Testis (tissue), 3 donors: ENCODE measurements around the gene ST6GALNAC2. TPM values are rescaled to one million over a fixed set of nuclear protein-coding genes. Genes with fewer than 3 reads are reported as not detected.
"Not testable (repeated sequence)": the region's sequence is repeated elsewhere in the genome, so short reads cannot be mapped to it uniquely, and the experiment has no call there.

ENCODE experiments used
- DNase-seq: peaks from one replicate; pipeline ENCODE4 v3.0.0-alpha.2; 2019
- H3K27ac ChIP-seq, 2 donors: fragments of 200-600 bp; sonication (generic); one replicate each; pipeline ENCODE4 v1.5.1; 2019
- H3K27me3 ChIP-seq: fragments of 200-600 bp; sonication (generic); one replicate; pipeline ENCODE4 v1.5.1; 2019
- H3K36me3 ChIP-seq: fragments of 200-600 bp; sonication (generic); one replicate; pipeline ENCODE4 v1.5.1; 2017; ENCODE audit warnings: low read depth; ENCODE audit errors: missing control alignments
- H3K4me1 ChIP-seq: fragments of 200-600 bp; sonication (generic); one replicate; pipeline ENCODE4 v1.5.1; 2019
- H3K4me3 ChIP-seq, 2 donors: fragments of 200-600 bp; sonication (generic); one replicate each; pipeline ENCODE4 v1.5.1; 2017 to 2019
- H3K9me3 ChIP-seq: fragments of 200-600 bp; sonication (generic); one replicate; pipeline ENCODE4 v1.5.1; 2017
- POLR2A ChIP-seq: fragments of 450-650 bp; IDR thresholded peaks from one replicate; pipeline ENCODE4 v1.6.1; 2017; ENCODE audit warnings: antibody characterized with exemption, mild to moderate bottlenecking, moderate library complexity
- WGBS, 2 donors: methylation state at CpG; one replicate each; pipeline ENCODE4 v1.1.5; 2018; 5-methylcytosine and 5-hydroxymethylcytosine counted together
- intact Hi-C: fragments of 100-400 bp; cut with DNase I; formaldehyde crosslinking; loops from one replicate; pipeline ENCODE4 v1.15.1; 2023; ENCODE audit warnings: low total_unique reads
- polyA plus RNA-seq: library from polyadenylated mRNA; stranded (reverse); fragments of 350-450 nt; fragmentation: Illumina TruSeq; extraction: RNeasy Lipid Tissue Mini Kit (QIAGEN cat#74804); gene quantifications from one replicate; pipeline ENCODE4 v1.2.3, GENCODE V29; 2014; ENCODE audit warnings: low read depth, low replicate concordance; ENCODE audit not compliant: insufficient read depth
- total RNA-seq, 2 donors: library from RNA; depleted of rRNA; stranded (reverse); fragments of >200 nt; gene quantifications; one replicate each; pipeline ENCODE4 v1.2.3, GENCODE V29; 2016
- TF ChIP-seq, protein P1 (sequence below), 3 experiments: fragments of 450-650 bp in 2 of 3; fragments of 200-600 bp in 1 of 3; sonication (generic) in 1 of 3; IDR thresholded peaks; one replicate each; pipeline ENCODE4 v1.5.1; 2016 to 2019; ENCODE audit warnings: antibody characterized with exemption in 3 of 3, mild to moderate bottlenecking in 2 of 3, moderate library complexity in 1 of 3

ST6GALNAC2 gene
- total and polyA plus RNA-seq, 3 donors from 2014 or later: 29.7 to 107 (median 87.5) TPM

DNA sequence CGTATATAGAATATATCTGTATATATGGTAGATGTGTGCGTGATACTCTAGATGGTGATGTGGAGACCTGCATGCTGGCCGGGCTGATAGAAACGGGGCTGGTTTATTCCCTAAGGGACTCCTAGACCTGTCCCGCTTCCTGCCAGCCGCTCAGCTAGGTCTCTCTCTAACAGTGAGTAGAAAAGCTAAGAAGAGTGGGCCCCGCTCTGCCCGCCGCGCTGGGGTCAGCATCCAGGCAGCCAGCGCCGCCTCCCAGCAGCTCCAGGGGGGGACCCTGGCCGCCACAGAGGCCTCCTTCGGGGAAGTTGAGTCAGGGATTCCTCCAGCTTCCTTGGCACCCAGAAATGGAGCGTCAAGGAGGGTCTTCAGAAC is 57.5 kb downstream of the ST6GALNAC2 start:
- Histone ChIP-seq H3K4me3 (no peak overlapping the region), H3K27me3 (no peaks in the 10 kb centered on the region), H3K36me3 (no peaks in the 10 kb centered on the region), H3K4me1 (peaks cover 59% of the 10 kb centered on the region), H3K9me3 (no peaks in the 10 kb centered on the region), H3K27ac (peak overlapping the region; percentile 75 to 96)
- intact Hi-C loops: loop anchor here (10.0 kb wide), 1 partner anchor 177 kb away; no protein-coding TSS in a partner anchor
- 58 to 62% methylated on average over 15 of the region's 15 CpGs for WGBS, 2 donors
- DNase-seq: no peak
- no peak for TF ChIP-seq POLR2A
- TF ChIP-seq, protein P1, sequence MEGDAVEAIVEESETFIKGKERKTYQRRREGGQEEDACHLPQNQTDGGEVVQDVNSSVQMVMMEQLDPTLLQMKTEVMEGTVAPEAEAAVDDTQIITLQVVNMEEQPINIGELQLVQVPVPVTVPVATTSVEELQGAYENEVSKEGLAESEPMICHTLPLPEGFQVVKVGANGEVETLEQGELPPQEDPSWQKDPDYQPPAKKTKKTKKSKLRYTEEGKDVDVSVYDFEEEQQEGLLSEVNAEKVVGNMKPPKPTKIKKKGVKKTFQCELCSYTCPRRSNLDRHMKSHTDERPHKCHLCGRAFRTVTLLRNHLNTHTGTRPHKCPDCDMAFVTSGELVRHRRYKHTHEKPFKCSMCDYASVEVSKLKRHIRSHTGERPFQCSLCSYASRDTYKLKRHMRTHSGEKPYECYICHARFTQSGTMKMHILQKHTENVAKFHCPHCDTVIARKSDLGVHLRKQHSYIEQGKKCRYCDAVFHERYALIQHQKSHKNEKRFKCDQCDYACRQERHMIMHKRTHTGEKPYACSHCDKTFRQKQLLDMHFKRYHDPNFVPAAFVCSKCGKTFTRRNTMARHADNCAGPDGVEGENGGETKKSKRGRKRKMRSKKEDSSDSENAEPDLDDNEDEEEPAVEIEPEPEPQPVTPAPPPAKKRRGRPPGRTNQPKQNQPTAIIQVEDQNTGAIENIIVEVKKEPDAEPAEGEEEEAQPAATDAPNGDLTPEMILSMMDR (IDR thresholded peaks at IDR 0.05): no peak

DNA sequence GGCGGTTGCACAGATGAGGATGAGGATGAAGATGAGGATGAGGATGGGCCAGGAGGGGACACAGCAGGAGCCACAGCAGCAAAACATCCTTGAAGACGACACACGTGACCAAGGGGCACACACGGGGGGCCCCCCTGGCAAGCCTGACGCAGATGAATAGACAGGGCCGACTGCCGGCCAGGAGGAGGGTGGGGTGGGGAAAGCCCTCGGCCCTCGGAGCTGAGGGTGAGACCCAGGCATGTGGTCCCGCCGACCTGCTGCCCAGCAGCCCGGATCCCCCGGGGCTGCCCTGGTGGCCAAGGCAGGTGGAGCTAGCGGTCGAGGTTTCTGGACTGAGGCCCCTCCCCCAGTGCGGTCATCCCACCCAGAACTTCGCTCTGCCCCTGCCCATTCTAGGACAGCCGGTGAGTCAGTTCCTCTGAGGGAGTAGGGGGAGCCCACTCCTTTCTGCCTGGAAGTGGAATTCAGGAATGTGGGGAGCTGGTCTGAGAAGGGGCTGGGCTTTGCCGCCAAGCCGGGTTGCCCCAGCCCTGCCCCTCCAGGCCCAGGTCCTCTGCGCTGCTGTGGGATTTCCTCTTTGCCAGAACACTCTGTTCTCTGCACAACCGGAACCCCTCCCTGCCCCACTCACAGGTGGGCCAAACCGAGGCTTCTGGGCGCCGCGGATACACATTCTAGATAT is 58.1 kb downstream of the ST6GALNAC2 start:
- H3K36me3 ChIP-seq: no peaks in the 10 kb centered on the region
- peaks cover 63% of the 10 kb centered on the region for H3K4me1 ChIP-seq
- no peaks in the 10 kb centered on the region for H3K9me3 ChIP-seq
- intact Hi-C loops: loop anchor here (10.0 kb wide), 1 partner anchor 177 kb away; no protein-coding TSS in a partner anchor
- peak overlapping the region; percentile 75 to 96 for H3K27ac ChIP-seq
- TF ChIP-seq, protein P1 (IDR thresholded peaks at IDR 0.05): peak in 2 of 3 experiments; percentile 17 to 26
- no peak for TF ChIP-seq POLR2A
- no peaks in the 10 kb centered on the region for H3K27me3 ChIP-seq
- peak; percentile 64 for DNase-seq
- WGBS, 2 donors: 45% methylated on average over 21 to 26 of the region's 26 CpGs
- H3K4me3 ChIP-seq: no peak overlapping the region

DNA sequence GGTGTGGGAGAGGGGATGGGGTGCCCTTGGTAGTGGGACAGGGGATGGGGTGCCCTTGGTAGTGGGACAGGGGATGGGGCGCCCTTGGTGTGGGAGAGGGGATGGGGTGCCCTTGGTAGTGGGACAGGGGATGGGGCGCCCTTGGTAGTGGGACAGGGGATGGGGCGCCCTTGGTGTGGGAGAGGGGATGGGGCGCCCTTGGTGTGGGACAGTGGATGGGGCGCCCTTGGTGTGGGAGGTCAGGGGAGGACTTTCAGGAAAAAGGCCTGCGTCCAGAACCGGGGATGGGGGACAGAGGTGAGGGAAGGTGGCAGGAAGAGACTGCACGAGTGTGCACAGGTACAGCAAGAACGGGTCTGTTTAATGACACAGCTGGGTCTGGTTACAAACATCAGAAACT is 58.6 kb downstream of the ST6GALNAC2 start:
- intact Hi-C loops: loop anchor here (10.0 kb wide), 1 partner anchor 178 kb away; no protein-coding TSS in a partner anchor
- Histone ChIP-seq H3K4me1 (peaks cover 63% of the 10 kb centered on the region), H3K27ac (peak overlapping the region; percentile 75 to 96)
- H3K27me3 ChIP-seq, H3K4me3 ChIP-seq, H3K9me3 ChIP-seq, DNase-seq, H3K36me3 ChIP-seq: not testable (repeated sequence)
- WGBS, 2 donors: 63 to 79% methylated on average over 9 of the region's 9 CpGs

DNA sequence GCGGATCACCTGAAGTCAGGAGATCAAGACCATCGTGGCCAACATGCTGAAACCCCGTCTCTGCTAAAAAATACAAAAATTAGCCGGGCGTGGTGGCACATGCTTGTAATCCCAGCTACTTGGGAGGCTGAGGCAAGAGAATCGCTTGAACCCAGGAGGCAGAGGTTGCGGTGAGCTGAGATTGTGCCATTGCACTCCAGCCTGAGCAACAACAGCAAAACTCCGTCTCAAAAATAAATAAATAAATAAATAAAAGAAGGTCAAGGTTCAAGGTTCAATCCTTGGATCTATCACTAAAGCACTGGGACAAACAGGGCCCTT is 60.2 kb downstream of the ST6GALNAC2 start:
- H3K4me3 ChIP-seq, DNase-seq, H3K27me3 ChIP-seq, H3K36me3 ChIP-seq, H3K9me3 ChIP-seq: not testable (repeated sequence)
- 74 to 84% methylated on average over 7 to 8 of the region's 8 CpGs for WGBS, 2 donors
- intact Hi-C loops: loop anchor here (10.0 kb wide), 1 partner anchor 179 kb away; no protein-coding TSS in a partner anchor
- peak overlapping the region in 1 of 2 donors; percentile 61 for H3K27ac ChIP-seq
- peaks cover 52% of the 10 kb centered on the region for H3K4me1 ChIP-seq

DNA sequence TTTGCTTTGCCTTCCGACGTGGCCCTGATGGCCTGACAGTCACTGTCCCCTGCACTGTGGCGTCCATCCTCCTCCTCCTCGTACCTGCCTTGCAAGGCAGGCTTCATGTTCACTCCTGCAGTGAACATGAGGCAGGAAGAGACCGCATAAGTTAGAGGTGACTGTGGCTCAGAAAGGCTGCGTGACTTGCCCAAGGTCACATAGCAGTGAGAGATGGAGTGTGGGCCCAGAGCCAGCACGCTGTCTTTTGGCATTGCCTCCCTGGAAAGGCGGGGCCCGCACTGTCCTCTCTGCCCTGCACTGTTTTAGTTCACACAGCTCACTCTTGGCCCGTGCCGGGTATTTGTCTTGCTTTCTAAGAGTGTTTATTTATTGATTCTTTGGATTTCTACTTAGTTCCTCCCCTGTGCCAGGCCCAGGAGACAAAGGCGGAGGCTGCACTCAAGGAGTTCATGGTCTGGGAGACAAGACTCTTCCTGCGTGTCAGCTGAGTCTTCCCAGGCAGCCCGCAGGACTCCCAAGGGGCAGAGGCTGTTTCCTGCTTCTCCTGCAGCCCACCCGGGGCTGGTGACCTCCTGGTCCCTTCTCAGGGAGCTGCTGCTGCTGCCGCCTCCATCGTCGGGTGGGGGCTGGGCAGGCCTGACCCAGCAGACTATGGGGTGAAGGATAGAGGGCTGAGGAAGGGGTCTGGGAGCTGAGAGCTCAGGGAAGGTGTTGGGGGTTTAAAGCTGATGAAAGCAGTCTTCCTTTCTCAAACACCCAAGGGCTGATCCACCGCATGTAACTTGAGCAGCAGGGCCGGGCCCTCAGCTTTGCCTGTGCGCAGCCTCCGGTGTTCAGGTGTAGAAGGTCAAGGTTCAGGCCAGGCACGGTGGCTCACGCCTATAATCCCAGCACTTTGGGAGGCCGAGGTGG is 60.8 kb downstream of the ST6GALNAC2 start:
- peak; percentile 86 for DNase-seq
- Histone ChIP-seq H3K4me1 (peaks cover 46% of the 10 kb centered on the region), H3K9me3 (no peaks in the 10 kb centered on the region), H3K4me3 (no peak overlapping the region), H3K36me3 (no peaks in the 10 kb centered on the region), H3K27ac (peak overlapping the region; percentile 58 to 61), H3K27me3 (no peaks in the 10 kb centered on the region)
- WGBS, 2 donors: 42 to 50% methylated on average over 18 to 25 of the region's 25 CpGs
- intact Hi-C loops: loop anchor here (10.0 kb wide), 1 partner anchor 180 kb away; no protein-coding TSS in a partner anchor
- TF ChIP-seq, protein P1 (IDR thresholded peaks at IDR 0.05): no peak
- no peak for TF ChIP-seq POLR2A
